A549 (cell line): ENCODE results near the gene KIAA1671.

Experiments
- BCL3 ChIP-seq: fragments of >200 bp; sonication (Bioruptor Twin); formaldehyde crosslinking; IDR thresholded peaks from 3 replicates; pipeline ENCODE4 v1.6.1; 2016
- CBX2 ChIP-seq: fragments of 200-600 bp; sonication (generic); IDR thresholded peaks from 2 replicates; pipeline ENCODE4 v1.6.1; 2016; ENCODE audit warnings: low read depth, mild to moderate bottlenecking, borderline replicate concordance
- ELK1 ChIP-seq: fragments of 150-350 bp; IDR thresholded peaks from 2 replicates; pipeline ENCODE4 v1.6.1; 2014; ENCODE audit warnings: low read depth, mild to moderate bottlenecking, low read length
- EP300 ChIP-seq, 2 experiments: fragments of >200 bp; sonication (Bioruptor Twin); formaldehyde crosslinking; IDR thresholded peaks; 2 replicates in 1 of 2; 3 replicates in 1 of 2; pipeline ENCODE4 v1.6.1; 2016 to 2017
- HDAC2 ChIP-seq: fragments of 200-600 bp; sonication (generic); IDR thresholded peaks from 2 replicates; pipeline ENCODE4 v1.6.1; 2016
- HMGXB4 ChIP-seq: fragments of 250-450 bp; sonication (Bioruptor Pico); IDR thresholded peaks from 2 replicates; pipeline ENCODE4 v1.5.0; 2021; ENCODE audit warnings: mild to moderate bottlenecking, moderate library complexity, borderline replicate concordance
- KDM1A ChIP-seq: fragments of 200-600 bp; sonication (generic); IDR thresholded peaks from 2 replicates; pipeline ENCODE4 v1.6.1; 2016; ENCODE audit warnings: low read depth, mild to moderate bottlenecking
- POLR2A ChIP-seq: IDR thresholded peaks from 2 replicates; pipeline ENCODE4 v1.6.1; 2012; ENCODE audit warnings: mild to moderate bottlenecking, low read length
- POLR2AphosphoS2 ChIP-seq: conservative IDR thresholded peaks from 2 replicates; pipeline ENCODE4 v1.6.1; 2012; ENCODE audit warnings: low read length, improper control_type of control experiment, inconsistent platforms
- RCOR1 ChIP-seq: fragments of 150-350 bp; IDR thresholded peaks from 2 replicates; pipeline ENCODE4 v1.6.1; 2014; ENCODE audit warnings: antibody characterized with exemption, low read length, low read depth
- REST ChIP-seq: fragments of 200-600 bp; sonication (generic); IDR thresholded peaks from 2 replicates; pipeline ENCODE4 v1.6.1; 2016; ENCODE audit warnings: antibody characterized with exemption, mild to moderate bottlenecking, moderate library complexity
- TF ChIP-seq, protein P1 (sequence below): fragments of >200 bp; sonication (Bioruptor Twin); formaldehyde crosslinking; IDR thresholded peaks from 3 replicates; pipeline ENCODE4 v1.5.1; 2016

DNA sequence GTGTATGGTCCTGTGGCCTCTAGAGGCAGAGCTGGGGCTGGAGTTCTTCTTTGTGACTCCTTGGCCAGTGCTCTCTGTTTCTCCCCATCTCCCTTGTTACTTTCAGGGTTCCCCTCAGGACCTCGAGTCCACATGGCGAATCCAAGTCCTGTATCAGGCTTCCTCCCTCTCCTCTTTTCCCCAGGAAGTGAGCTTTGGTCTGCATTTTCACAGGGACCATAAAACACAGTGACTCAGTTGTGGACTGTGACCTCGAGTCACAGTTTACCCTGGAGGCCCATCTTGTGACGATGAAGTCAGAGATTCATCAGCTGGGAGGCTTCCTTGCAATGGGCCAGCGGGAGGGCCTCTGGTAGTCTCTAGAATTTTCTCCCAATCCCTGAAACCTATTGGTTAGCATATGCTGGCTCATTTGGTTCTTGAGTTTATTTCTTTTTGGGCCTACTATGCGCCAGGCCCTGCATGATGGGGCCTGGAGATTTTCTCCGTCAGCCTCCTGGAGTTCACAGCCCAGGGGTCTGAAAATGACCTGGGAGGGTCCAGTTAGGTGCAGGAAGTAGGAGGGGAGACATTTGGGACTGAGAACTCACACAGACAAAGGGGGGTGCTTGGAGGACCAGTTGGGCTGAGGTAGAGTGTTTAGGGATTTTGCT lies 100.8 kb downstream of the KIAA1671 start:
- TF ChIP-seq, protein P1, sequence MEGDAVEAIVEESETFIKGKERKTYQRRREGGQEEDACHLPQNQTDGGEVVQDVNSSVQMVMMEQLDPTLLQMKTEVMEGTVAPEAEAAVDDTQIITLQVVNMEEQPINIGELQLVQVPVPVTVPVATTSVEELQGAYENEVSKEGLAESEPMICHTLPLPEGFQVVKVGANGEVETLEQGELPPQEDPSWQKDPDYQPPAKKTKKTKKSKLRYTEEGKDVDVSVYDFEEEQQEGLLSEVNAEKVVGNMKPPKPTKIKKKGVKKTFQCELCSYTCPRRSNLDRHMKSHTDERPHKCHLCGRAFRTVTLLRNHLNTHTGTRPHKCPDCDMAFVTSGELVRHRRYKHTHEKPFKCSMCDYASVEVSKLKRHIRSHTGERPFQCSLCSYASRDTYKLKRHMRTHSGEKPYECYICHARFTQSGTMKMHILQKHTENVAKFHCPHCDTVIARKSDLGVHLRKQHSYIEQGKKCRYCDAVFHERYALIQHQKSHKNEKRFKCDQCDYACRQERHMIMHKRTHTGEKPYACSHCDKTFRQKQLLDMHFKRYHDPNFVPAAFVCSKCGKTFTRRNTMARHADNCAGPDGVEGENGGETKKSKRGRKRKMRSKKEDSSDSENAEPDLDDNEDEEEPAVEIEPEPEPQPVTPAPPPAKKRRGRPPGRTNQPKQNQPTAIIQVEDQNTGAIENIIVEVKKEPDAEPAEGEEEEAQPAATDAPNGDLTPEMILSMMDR: no peak
- TF ChIP-seq ELK1: no peak
- no peak for TF ChIP-seq HDAC2
- TF ChIP-seq POLR2A: no peak
- TF ChIP-seq REST: no peak
- TF ChIP-seq BCL3: no peak
- no peak for TF ChIP-seq RCOR1
- no peak for TF ChIP-seq CBX2
- TF ChIP-seq EP300 (IDR thresholded peaks at IDR 0.05): no peak
- TF ChIP-seq HMGXB4: no peak
- no peak for TF ChIP-seq POLR2AphosphoS2
- TF ChIP-seq KDM1A: no peak
